HepG2 (cell line): ENCODE results near the gene FOXS1. TPM values are rescaled to one million over a fixed set of nuclear protein-coding genes. Genes with fewer than 3 reads are reported as not detected.
A peak's percentile ranks its signal among the peaks of the same experiment; 100 is the strongest.

ENCODE experiments used
- ATAC-seq: fragments of 200-7000 bp; cut with Tn5 transposase; 3 replicates; pipeline ENCODE4 v1.9.1; 2020; ENCODE audit warnings: mild to moderate bottlenecking, moderate library complexity
- BruUV-seq: library from RNA; stranded (reverse); fragments of 400-500 nt; replicated peaks from 2 replicates; lab custom pipeline; 2021; lab: Mats Ljungman, UMichigan
- CTCF ChIA-PET: fragments of 300-600 bp; formaldehyde crosslinking; extraction: SDS; loops from one replicate; lab custom pipeline; 2021; ENCODE audit warnings: low total read pairs, inconsistent platforms, low intra/inter-chr PET ratio; lab: Yijun Ruan, JAX
- POLR2A ChIA-PET: fragments of 350-600 bp; sonication (Branson Sonifier 250); formaldehyde crosslinking; loops from one replicate; lab custom pipeline; 2020; ENCODE audit warnings: antibody characterized with exemption, inconsistent platforms; lab: Yijun Ruan, JAX
- DNase-seq: peaks from one replicate; pipeline ENCODE4 v3.0.0-alpha.2; 2015; ENCODE audit warnings: low spot score
- FAIRE-seq: peaks from 3 replicates; lab custom pipeline; 2011; peaks lifted over from hg19 to GRCh38; lab: Jason Lieb, UNC
- H2AFZ ChIP-seq: one replicate; pipeline ENCODE4 v1.6.1; 2011; ENCODE audit warnings: low read length, inconsistent platforms
- H3K27ac ChIP-seq: fragments of 300-600 bp; 3 replicates; pipeline ENCODE4 v1.8.0; 2011; ENCODE audit warnings: mixed run types, mild to moderate bottlenecking, mixed read lengths, low read length, inconsistent platforms; ENCODE audit not compliant: insufficient read depth; ENCODE audit errors: extremely low read length
- H3K27me3 ChIP-seq, 2 experiments: fragments of 200-600 bp in 1 of 2; 2 replicates in 1 of 2; 3 replicates in 1 of 2; pipeline versions ENCODE4 v1.6.0 to v1.8.0; 2011; ENCODE audit warnings: low read length in 2 of 2, mild to moderate bottlenecking in 2 of 2, moderate library complexity in 2 of 2, inconsistent platforms in 1 of 2; ENCODE audit not compliant: insufficient read depth in 2 of 2, control insufficient read depth in 1 of 2
- H3K36me3 ChIP-seq, 2 experiments: fragments of 200-600 bp in 1 of 2; replicated peaks in 1 of 2; 2 replicates in 1 of 2; 3 replicates in 1 of 2; pipeline versions ENCODE4 v1.5.1 to v1.8.0; 2011; ENCODE audit warnings: low read length in 2 of 2, inconsistent platforms in 1 of 2; ENCODE audit not compliant: insufficient read depth in 2 of 2, control insufficient read depth in 1 of 2
- H3K4me1 ChIP-seq: 2 replicates; pipeline ENCODE4 v1.5.1; 2012; ENCODE audit warnings: low read length, inconsistent platforms; ENCODE audit not compliant: insufficient read depth
- H3K4me2 ChIP-seq: 2 replicates; pipeline ENCODE4 v1.6.0; 2011; ENCODE audit warnings: low read depth, low read length, inconsistent platforms
- H3K4me3 ChIP-seq, 3 experiments: fragments of 200-600 bp in 1 of 3; sonication (generic), shearing (Covaris generic) in 1 of 3; replicated peaks in 1 of 3; 2 replicates each; pipeline ENCODE4 v1.5.1; 2011 to 2016; ENCODE audit warnings: low read length in 3 of 3, inconsistent platforms in 2 of 3, low read depth in 2 of 3, mild to moderate bottlenecking in 2 of 3, control low read depth in 1 of 3, mixed read lengths in 1 of 3; ENCODE audit not compliant: insufficient read depth in 1 of 3
- H3K79me2 ChIP-seq: one replicate; pipeline ENCODE4 v1.6.1; 2011; ENCODE audit warnings: low read length, inconsistent platforms; ENCODE audit not compliant: insufficient read depth
- H3K9ac ChIP-seq: 2 replicates; pipeline ENCODE4 v1.6.0; 2011; ENCODE audit warnings: mild to moderate bottlenecking, low read depth, low read length, inconsistent platforms; ENCODE audit not compliant: insufficient read depth
- H3K9me3 ChIP-seq: 2 replicates; pipeline ENCODE4 v1.5.1; 2012; ENCODE audit warnings: mild to moderate bottlenecking, low read length
- H4K20me1 ChIP-seq: 2 replicates; pipeline ENCODE4 v1.6.0; 2011; ENCODE audit warnings: inconsistent platforms, mild to moderate bottlenecking, low read length, moderate library complexity; ENCODE audit not compliant: insufficient read depth
- CCDC6 ChIP-seq: sonication (generic); formaldehyde crosslinking; IDR thresholded peaks from 2 replicates; pipeline ENCODE4 v1.8.1; 2022; ENCODE audit warnings: mild to moderate bottlenecking, missing genetic modification reagents, moderate library complexity
- EED ChIP-seq: sonication (generic); formaldehyde crosslinking; IDR thresholded peaks from 2 replicates; pipeline ENCODE4 v1.5.0; 2020; ENCODE audit warnings: mild to moderate bottlenecking, missing genetic modification reagents
- EP300 ChIP-seq, 3 experiments: sonication (generic) in 1 of 3; formaldehyde crosslinking in 1 of 3; IDR thresholded peaks; 2 replicates each; pipeline versions ENCODE4 v1.5.1 to v1.6.1; 2011 to 2020; ENCODE audit warnings: low read depth in 2 of 3, low read length in 2 of 3, borderline replicate concordance in 1 of 3, improper control_type of control experiment in 1 of 3, mild to moderate bottlenecking in 1 of 3, missing genetic modification reagents in 1 of 3, moderate library complexity in 1 of 3
- FIP1L1 ChIP-seq: fragments of 200-400 bp; formaldehyde crosslinking; IDR thresholded peaks from 2 replicates; pipeline ENCODE4 v1.6.1; 2018; ENCODE audit warnings: low read depth, mild to moderate bottlenecking, low read length, moderate library complexity, borderline replicate concordance; ENCODE audit not compliant: insufficient read depth
- KLF9 ChIP-seq: IDR thresholded peaks from 2 replicates; pipeline ENCODE4 v1.6.1; 2016; ENCODE audit warnings: low read depth
- MED13 ChIP-seq: sonication (generic); formaldehyde crosslinking; IDR thresholded peaks from 2 replicates; pipeline ENCODE4 v1.5.0; 2020; ENCODE audit warnings: missing genetic modification reagents
- NR1H2 ChIP-seq: sonication (generic); formaldehyde crosslinking; IDR thresholded peaks from 2 replicates; pipeline ENCODE4 v1.8.1; 2022; ENCODE audit warnings: low read depth, missing genetic modification reagents, borderline replicate concordance
- POLR2G ChIP-seq: fragments of 200-400 bp; formaldehyde crosslinking; IDR thresholded peaks from 2 replicates; pipeline ENCODE4 v1.6.1; 2018; ENCODE audit warnings: mild to moderate bottlenecking, low read depth, low read length, moderate library complexity
- RFX5 ChIP-seq: IDR thresholded peaks from 2 replicates; pipeline ENCODE4 v1.6.1; 2011; ENCODE audit warnings: low read depth, low read length, improper control_type of control experiment
- SIX4 ChIP-seq: sonication (generic); formaldehyde crosslinking; IDR thresholded peaks from 2 replicates; pipeline ENCODE4 v1.4.0; 2020; ENCODE audit warnings: missing genetic modification reagents
- SPEN ChIP-seq: sonication (generic); formaldehyde crosslinking; IDR thresholded peaks from 2 replicates; pipeline ENCODE4 v1.5.1; 2020; ENCODE audit warnings: low read depth, mild to moderate bottlenecking, missing genetic modification reagents
- THAP8 ChIP-seq: sonication (generic); formaldehyde crosslinking; IDR thresholded peaks from 2 replicates; pipeline ENCODE4 v1.5.1; 2020; ENCODE audit warnings: missing genetic modification reagents, mild to moderate bottlenecking, borderline replicate concordance
- ZBTB21 ChIP-seq: sonication (generic); formaldehyde crosslinking; IDR thresholded peaks from 2 replicates; pipeline ENCODE4 v1.4.0; 2020; ENCODE audit warnings: missing genetic modification reagents
- ZNF143 ChIP-seq: sonication (generic); formaldehyde crosslinking; IDR thresholded peaks from 2 replicates; pipeline ENCODE4 v1.4.0; 2020; ENCODE audit warnings: missing genetic modification reagents
- ZNF547 ChIP-seq: sonication (generic); formaldehyde crosslinking; IDR thresholded peaks from 2 replicates; pipeline ENCODE4 v1.5.1; 2020; ENCODE audit warnings: mild to moderate bottlenecking, missing genetic modification reagents
- ZNF552 ChIP-seq: sonication (generic); formaldehyde crosslinking; IDR thresholded peaks from 2 replicates; pipeline ENCODE4 v1.9.0; 2022; ENCODE audit warnings: missing genetic modification reagents, mild to moderate bottlenecking, borderline replicate concordance
- ZNF564 ChIP-seq: sonication (generic); formaldehyde crosslinking; IDR thresholded peaks from 2 replicates; pipeline ENCODE4 v1.8.1; 2023; ENCODE audit warnings: mild to moderate bottlenecking, missing genetic modification reagents
- ZNF740 ChIP-seq: sonication (generic); formaldehyde crosslinking; IDR thresholded peaks from 2 replicates; pipeline ENCODE4 v1.4.0; 2020; ENCODE audit warnings: missing genetic modification reagents
- ZNF800 ChIP-seq: sonication (generic); formaldehyde crosslinking; IDR thresholded peaks from 2 replicates; pipeline ENCODE4 v1.4.0; 2020; ENCODE audit warnings: missing genetic modification reagents
- ZNF816 ChIP-seq: sonication (generic); formaldehyde crosslinking; IDR thresholded peaks from 2 replicates; pipeline ENCODE4 v1.8.0; 2022; ENCODE audit warnings: missing genetic modification reagents, mild to moderate bottlenecking, borderline replicate concordance
- WGBS: methylation state at CpG from one replicate; pipeline ENCODE4 v1.1.6; 2017; ENCODE audit warnings: low lambda C conversion rate; 5-methylcytosine and 5-hydroxymethylcytosine counted together
- in situ Hi-C: cut with HindIII; loops from 2 replicates; pipeline ENCODE4 v1.10.0; 2017; ENCODE audit warnings: low pct_unique_long_range_greater_than_20kb; ENCODE audit not compliant: extremely low pct_ligation_motif_present
- intact Hi-C: fragments of 100-400 bp; cut with micrococcal nuclease; formaldehyde crosslinking; loops from one replicate; pipeline ENCODE4 v1.10.0; 2022; ENCODE audit not compliant: unreplicated experiment
- polyA plus RNA-seq, 8 experiments: library from polyadenylated mRNA; depleted of rRNA in 3 of 8; stranded (reverse) in 7 of 8; unstranded in 1 of 8; fragments of >200 nt; fragmentation: Illumina TruSeq in 4 of 8; extraction: Trizol in 4 of 8; gene quantifications; 2 replicates each; pipeline versions ENCODE4 v1.2.1 to v1.2.3, GENCODE V29; 2011 to 2016; ENCODE audit warnings: low read depth in 4 of 8, missing spikeins in 1 of 8, mixed read lengths in 1 of 8; ENCODE audit not compliant: insufficient read depth in 1 of 8
- total RNA-seq, 5 experiments: library from RNA; depleted of rRNA; stranded (reverse); fragments of >200 nt; fragmentation: Illumina TruSeq; extraction: Trizol; gene quantifications; 2 replicates each; pipeline ENCODE4 v1.2.3, GENCODE V29; 2016; ENCODE audit warnings: low read depth in 1 of 5

Gene FOXS1
- total and polyA plus RNA-seq, 2 of the 13 experiments (the other 11 are each of a cell fraction or from before 2014, with no cell fraction given), result not detected

GRCh38 chr20:31862157-31862470 lies 16.7 kb upstream of the FOXS1 start (continued):
- TF ChIP-seq THAP8 (CRISPR knock-in tag) (no peak), POLR2G (no peak), ZNF564 (CRISPR knock-in tag) (0 out of 2 replicates have a peak, but pooled peaks have one; percentile 10), FIP1L1 (no peak), MED13 (CRISPR knock-in tag) (0 out of 2 replicates have a peak, but pooled peaks have one; percentile 16), KLF9 (CRISPR knock-in tag) (no peak)

GRCh38 chr20:31861385-31862156 lies 16.2 kb upstream of the FOXS1 start:
- H3K27me3 ChIP-seq, result peaks cover 9 to 53% of the 10 kb centered on the region in 2 experiments; a peak in 4 of 5 replicates
- DNase-seq (peak; percentile 59), ATAC-seq (peak; percentile 86), FAIRE-seq (peak; percentile 47)
- H3K36me3 ChIP-seq, result no peaks in the 10 kb centered on the region
- 3% methylated on average over 50 of the region's 60 CpGs for WGBS
- peaks cover 15% of the 10 kb centered on the region for H3K4me1 ChIP-seq
- H3K9ac ChIP-seq, result peak overlapping the region; percentile 53
- no peaks in the 10 kb centered on the region for H4K20me1 ChIP-seq
- H3K4me3 ChIP-seq, result peak overlapping the region; percentile 54 to 82 (median 74)
- no TSS peak for BruUV-seq
- intact Hi-C loops (no loop called here), in situ Hi-C loops (no loop called here)
- ChIA-PET POLR2A (interaction anchor here (1.1 to 1.2 kb wide), 3 partner anchors 26 to 90 kb away, joined by 3 to 7 read pairs (median 3); partner anchors contain the start of gene PDRG1), CTCF (interaction anchor here (1.6 kb wide), 1 partner anchor 9 kb away, joined by 3 read pairs; no protein-coding TSS in a partner anchor)
- no peak overlapping the region for H3K27ac ChIP-seq
- H3K9me3 ChIP-seq, result no peaks in the 10 kb centered on the region
- peak overlapping the region; percentile 29 for H2AFZ ChIP-seq
- peak overlapping the region; percentile 96 for H3K4me2 ChIP-seq
- H3K79me2 ChIP-seq, result no peaks in the 10 kb centered on the region
- TF ChIP-seq RFX5, result no peak
- peak; percentile 88; the same call in 1 of the 2 replicates for TF ChIP-seq CCDC6 (CRISPR knock-in tag)
- peak; percentile 62; the same call in 1 of the 2 replicates for TF ChIP-seq EED
- peak; percentile 73; the same call in 1 of the 2 replicates for TF ChIP-seq ZNF547 (CRISPR knock-in tag)
- no peak for TF ChIP-seq SIX4 (CRISPR knock-in tag)
- TF ChIP-seq ZNF800 (CRISPR knock-in tag), result peak; percentile 84; the same call in 1 of the 2 replicates
- TF ChIP-seq EP300 (IDR thresholded peaks at IDR 0.05; ENCODE audit: low read depth in 2 of 2, low read length in 2 of 2), result no peak; a peak in 1 of 4 replicates
- 0 out of 2 replicates have a peak, but pooled peaks have one; percentile 17 for TF ChIP-seq EP300 (CRISPR knock-in tag; IDR thresholded peaks at IDR 0.05; ENCODE audit: borderline replicate concordance)
- TF ChIP-seq ZBTB21 (CRISPR knock-in tag), result no peak
- no peak for TF ChIP-seq ZNF143 (CRISPR knock-in tag)
- TF ChIP-seq ZNF552 (CRISPR knock-in tag), result peak; percentile 5; the same call in 1 of the 2 replicates
- TF ChIP-seq ZNF816, result no peak
- TF ChIP-seq NR1H2 (CRISPR knock-in tag), result 0 out of 2 replicates have a peak, but pooled peaks have one; percentile 30
- TF ChIP-seq SPEN (CRISPR knock-in tag), result peak; percentile 59
- TF ChIP-seq ZNF740 (CRISPR knock-in tag), result no peak
